Measurements from ENCODE around the gene NLRC3.

GRCh38 chr16:3529175-3529574, 48.0 kb downstream of the NLRC3 start:
- no peak for TF ChIP-seq POLR2A (IDR thresholded peaks at IDR 0.05)
- TF ChIP-seq, protein P1, sequence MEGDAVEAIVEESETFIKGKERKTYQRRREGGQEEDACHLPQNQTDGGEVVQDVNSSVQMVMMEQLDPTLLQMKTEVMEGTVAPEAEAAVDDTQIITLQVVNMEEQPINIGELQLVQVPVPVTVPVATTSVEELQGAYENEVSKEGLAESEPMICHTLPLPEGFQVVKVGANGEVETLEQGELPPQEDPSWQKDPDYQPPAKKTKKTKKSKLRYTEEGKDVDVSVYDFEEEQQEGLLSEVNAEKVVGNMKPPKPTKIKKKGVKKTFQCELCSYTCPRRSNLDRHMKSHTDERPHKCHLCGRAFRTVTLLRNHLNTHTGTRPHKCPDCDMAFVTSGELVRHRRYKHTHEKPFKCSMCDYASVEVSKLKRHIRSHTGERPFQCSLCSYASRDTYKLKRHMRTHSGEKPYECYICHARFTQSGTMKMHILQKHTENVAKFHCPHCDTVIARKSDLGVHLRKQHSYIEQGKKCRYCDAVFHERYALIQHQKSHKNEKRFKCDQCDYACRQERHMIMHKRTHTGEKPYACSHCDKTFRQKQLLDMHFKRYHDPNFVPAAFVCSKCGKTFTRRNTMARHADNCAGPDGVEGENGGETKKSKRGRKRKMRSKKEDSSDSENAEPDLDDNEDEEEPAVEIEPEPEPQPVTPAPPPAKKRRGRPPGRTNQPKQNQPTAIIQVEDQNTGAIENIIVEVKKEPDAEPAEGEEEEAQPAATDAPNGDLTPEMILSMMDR (IDR thresholded peaks at IDR 0.05) = no peak
- TF ChIP-seq EP300 (IDR thresholded peaks at IDR 0.05) = no peak
